Measurements from ENCODE around the gene ABCA10.

The ABCA10 gene

GRCh38 chr17:69245617-69246016 lies 17.0 kb upstream of the ABCA10 start:
- Histone ChIP-seq H3K27me3 (replicated peaks) (no peaks in the 10 kb centered on the region), H3K4me3 (ENCODE audit: low read depth, low read length) (no peak overlapping the region), H3K27ac (no peak overlapping the region), H3K36me3 (replicated peaks) (no peaks in the 10 kb centered on the region)
- no peak for DNase-seq
- in situ Hi-C loops (cut with HindIII; ENCODE audit: low pct_ligation_motif_present, low sequenced_read_pairs) = loop anchor here (25.0 kb wide), 1 partner anchor 458 kb away; no protein-coding TSS in a partner anchor
- TF ChIP-seq, protein P1, sequence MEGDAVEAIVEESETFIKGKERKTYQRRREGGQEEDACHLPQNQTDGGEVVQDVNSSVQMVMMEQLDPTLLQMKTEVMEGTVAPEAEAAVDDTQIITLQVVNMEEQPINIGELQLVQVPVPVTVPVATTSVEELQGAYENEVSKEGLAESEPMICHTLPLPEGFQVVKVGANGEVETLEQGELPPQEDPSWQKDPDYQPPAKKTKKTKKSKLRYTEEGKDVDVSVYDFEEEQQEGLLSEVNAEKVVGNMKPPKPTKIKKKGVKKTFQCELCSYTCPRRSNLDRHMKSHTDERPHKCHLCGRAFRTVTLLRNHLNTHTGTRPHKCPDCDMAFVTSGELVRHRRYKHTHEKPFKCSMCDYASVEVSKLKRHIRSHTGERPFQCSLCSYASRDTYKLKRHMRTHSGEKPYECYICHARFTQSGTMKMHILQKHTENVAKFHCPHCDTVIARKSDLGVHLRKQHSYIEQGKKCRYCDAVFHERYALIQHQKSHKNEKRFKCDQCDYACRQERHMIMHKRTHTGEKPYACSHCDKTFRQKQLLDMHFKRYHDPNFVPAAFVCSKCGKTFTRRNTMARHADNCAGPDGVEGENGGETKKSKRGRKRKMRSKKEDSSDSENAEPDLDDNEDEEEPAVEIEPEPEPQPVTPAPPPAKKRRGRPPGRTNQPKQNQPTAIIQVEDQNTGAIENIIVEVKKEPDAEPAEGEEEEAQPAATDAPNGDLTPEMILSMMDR (IDR thresholded peaks at IDR 0.05; ENCODE audit: low read depth, low read length, missing control alignments) = no peak

- no peaks in the 10 kb centered on the region for H3K27me3 ChIP-seq (replicated peaks)
- H3K4me3 ChIP-seq (ENCODE audit: low read depth, low read length) = no peak overlapping the region
- TF ChIP-seq, protein P1 (IDR thresholded peaks at IDR 0.05; ENCODE audit: low read depth, low read length, missing control alignments) = no peak
- no peak for DNase-seq
- in situ Hi-C loops (cut with HindIII; ENCODE audit: low pct_ligation_motif_present, low sequenced_read_pairs) = loop anchor here (25.0 kb wide), 1 partner anchor 453 kb away; no protein-coding TSS in a partner anchor
- H3K27ac ChIP-seq = no peak overlapping the region
- H3K36me3 ChIP-seq (replicated peaks) = no peaks in the 10 kb centered on the region
Observed at GRCh38 chr17:69239611-69240600, 11.3 kb upstream of the ABCA10 start.

- H3K27me3 ChIP-seq (replicated peaks) = no peaks in the 10 kb centered on the region
- H3K36me3 ChIP-seq (replicated peaks) = no peaks in the 10 kb centered on the region
- in situ Hi-C loops (cut with HindIII; ENCODE audit: low pct_ligation_motif_present, low sequenced_read_pairs) = loop anchor here (25.0 kb wide), 1 partner anchor 450 kb away; no protein-coding TSS in a partner anchor
- no peak overlapping the region for H3K4me3 ChIP-seq (ENCODE audit: low read depth, low read length)
- DNase-seq = no peak
- TF ChIP-seq, protein P1 (IDR thresholded peaks at IDR 0.05; ENCODE audit: low read depth, low read length, missing control alignments) = no peak
- no peak overlapping the region for H3K27ac ChIP-seq
Observed at GRCh38 chr17:69236946-69237345, 8.3 kb upstream of the ABCA10 start.

- in situ Hi-C loops (cut with HindIII; ENCODE audit: low pct_ligation_motif_present, low sequenced_read_pairs) = loop anchor here (25.0 kb wide), 1 partner anchor 449 kb away; no protein-coding TSS in a partner anchor
- TF ChIP-seq, protein P1 (IDR thresholded peaks at IDR 0.05; ENCODE audit: low read depth, low read length, missing control alignments) = no peak
- H3K27ac ChIP-seq = no peak overlapping the region
Observed at GRCh38 chr17:69236464-69236863, 7.8 kb upstream of the ABCA10 start.

DNA sequence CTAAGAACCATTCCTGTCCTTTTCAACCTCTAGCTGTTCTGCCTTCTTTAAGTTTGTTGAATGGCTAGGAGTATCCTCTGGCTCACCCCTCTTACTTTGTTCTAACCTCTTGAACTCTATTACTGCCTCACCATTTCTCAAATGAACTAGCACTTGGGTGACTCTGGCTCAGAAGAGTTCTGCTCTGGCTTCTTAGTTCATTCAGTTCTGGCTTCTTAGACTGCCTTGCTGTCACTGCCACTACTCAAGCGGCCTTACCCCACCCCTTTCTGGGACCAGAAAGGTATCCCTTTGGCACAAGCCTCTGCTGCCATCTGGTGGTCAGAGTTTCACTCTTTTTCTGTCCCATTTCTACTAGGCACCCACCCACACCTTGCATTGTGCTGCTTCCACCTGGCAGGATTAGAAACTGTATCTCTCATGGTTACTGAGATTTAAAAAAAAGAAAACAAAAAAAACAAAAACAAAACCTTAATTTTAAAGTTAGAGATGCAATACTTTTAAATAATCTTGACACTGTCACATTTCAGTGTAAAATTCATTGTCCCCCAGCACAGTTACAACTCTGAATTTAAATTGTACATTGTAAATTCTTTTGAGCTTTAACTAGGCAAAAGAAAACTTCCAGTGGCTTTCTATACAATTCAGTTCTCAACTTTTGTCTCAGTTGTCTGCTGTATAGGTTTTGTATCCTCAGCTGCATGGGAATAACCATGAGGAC lies 6.9 kb upstream of the ABCA10 start:
- H3K27me3 ChIP-seq (replicated peaks) = no peaks in the 10 kb centered on the region
- in situ Hi-C loops (cut with HindIII; ENCODE audit: low pct_ligation_motif_present, low sequenced_read_pairs) = loop anchor here (25.0 kb wide), 1 partner anchor 448 kb away; no protein-coding TSS in a partner anchor
- no peak overlapping the region for H3K4me3 ChIP-seq (ENCODE audit: low read depth, low read length)
- peak; percentile 84 for DNase-seq
- H3K36me3 ChIP-seq (replicated peaks) = no peaks in the 10 kb centered on the region
- TF ChIP-seq, protein P1 (IDR thresholded peaks at IDR 0.05; ENCODE audit: low read depth, low read length, missing control alignments) = peak; percentile 86
- H3K27ac ChIP-seq = no peak overlapping the region

More at GRCh38 chr17:69236464-69236863, 7.8 kb upstream of the ABCA10 start:
- Histone ChIP-seq H3K27me3 (replicated peaks) (no peaks in the 10 kb centered on the region), H3K4me3 (ENCODE audit: low read depth, low read length) (no peak overlapping the region), H3K36me3 (replicated peaks) (no peaks in the 10 kb centered on the region)
- DNase-seq = no peak
